Measurements from ENCODE around the gene KRCC1. TPM values are rescaled to one million over a fixed set of nuclear protein-coding genes. Genes with fewer than 3 reads are reported as not detected.

The KRCC1 gene
- total RNA-seq, 4 donors from 2014 or later, result 20.0 to 29.5 (median 27.2) TPM

DNA sequence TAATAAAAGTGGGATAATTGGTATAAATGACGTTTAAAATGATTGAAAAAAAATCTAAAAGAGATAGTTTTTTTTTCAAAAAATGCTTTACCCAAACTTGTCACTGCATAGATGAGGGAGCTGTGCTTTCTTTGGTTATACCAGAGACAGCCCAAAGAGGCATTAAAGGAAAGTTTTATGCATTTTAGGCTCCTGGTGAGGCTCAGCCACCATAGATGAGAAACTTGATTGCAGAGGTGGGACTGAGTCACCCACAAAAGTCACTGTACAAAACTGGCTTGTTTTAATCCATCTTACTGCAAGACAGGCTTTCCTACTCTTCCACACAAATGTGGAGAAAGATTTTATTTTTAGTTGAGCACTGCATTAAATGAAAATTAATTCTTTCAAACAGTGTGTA, 14.5 kb upstream of the KRCC1 start:
- ATAC-seq (no peak), DNase-seq (no peak)
- peak overlapping the region in 3 of 4 donors; percentile 52 to 71 (median 63) for H3K4me3 ChIP-seq
- no peak for TF ChIP-seq POLR2A (IDR thresholded peaks at IDR 0.05)
- no peak for TF ChIP-seq CTCF (IDR thresholded peaks at IDR 0.05 in 4 of 5, conservative IDR thresholded peaks at IDR 0.05 in 1 of 5)
- no peaks in the 10 kb centered on the region for H3K27me3 ChIP-seq
- in situ Hi-C loops (cut with MboI; ENCODE audit: low sequenced_read_pairs in 4 of 4) (loop anchor here in 1 of 4 donors (25.0 kb wide), 1 partner anchor 592 kb away; no protein-coding TSS in a partner anchor), intact Hi-C loops (cut with DNase I; ENCODE audit: low total_unique reads) (no loop called here)
- H3K9me3 ChIP-seq, result no peaks in the 10 kb centered on the region
- H3K36me3 ChIP-seq, result peaks cover 0 to 3% of the 10 kb centered on the region in 2 donors
- peaks cover 22 to 36% of the 10 kb centered on the region in 2 donors for H3K4me1 ChIP-seq
- H3K27ac ChIP-seq, result peak overlapping the region; percentile 94 to 98 (median 98)

GRCh38 chr2:88069117-88069516, 13.5 kb upstream of the KRCC1 start:
- peaks cover 0 to 3% of the 10 kb centered on the region in 2 donors for H3K36me3 ChIP-seq
- in situ Hi-C loops (cut with MboI; ENCODE audit: low sequenced_read_pairs in 4 of 4), result loop anchor here in 1 of 4 donors (25.0 kb wide), 1 partner anchor 593 kb away; no protein-coding TSS in a partner anchor
- H3K4me1 ChIP-seq, result peaks cover 13 to 30% of the 10 kb centered on the region in 2 donors
- intact Hi-C loops (cut with DNase I; ENCODE audit: low total_unique reads), result loop anchor here (10.0 kb wide), 1 partner anchor 626 kb away; the partner anchor contains the start of gene RPIA
- H3K9me3 ChIP-seq, result no peaks in the 10 kb centered on the region
- DNase-seq, result no peak
- TF ChIP-seq POLR2A (IDR thresholded peaks at IDR 0.05) (peak in 1 of 2 donors; percentile 28), CTCF (IDR thresholded peaks at IDR 0.05 in 4 of 5, conservative IDR thresholded peaks at IDR 0.05 in 1 of 5) (no peak)
- H3K4me3 ChIP-seq, result peak overlapping the region; percentile 41 to 71 (median 58)
- H3K27me3 ChIP-seq, result no peaks in the 10 kb centered on the region
- no peak for ATAC-seq
- peak overlapping the region; percentile 94 to 98 (median 98) for H3K27ac ChIP-seq

- ATAC-seq (peak in 1 of 2 donors; percentile 34), DNase-seq (no peak)
- intact Hi-C loops (cut with DNase I; ENCODE audit: low total_unique reads) (loop anchor here (10.0 kb wide), 1 partner anchor 627 kb away; the partner anchor contains the start of gene RPIA), in situ Hi-C loops (cut with MboI; ENCODE audit: low sequenced_read_pairs in 4 of 4) (loop anchor here in 1 of 4 donors (25.0 kb wide), 1 partner anchor 594 kb away; no protein-coding TSS in a partner anchor)
- peaks cover 0 to under 1% of the 10 kb centered on the region in 2 donors for H3K36me3 ChIP-seq
- no peak for TF ChIP-seq CTCF (IDR thresholded peaks at IDR 0.05 in 4 of 5, conservative IDR thresholded peaks at IDR 0.05 in 1 of 5)
- no peak for TF ChIP-seq POLR2A (IDR thresholded peaks at IDR 0.05)
- H3K27ac ChIP-seq, result peak overlapping the region; percentile 94 to 98 (median 98)
- no peaks in the 10 kb centered on the region for H3K9me3 ChIP-seq
- H3K4me1 ChIP-seq, result peaks cover 13 to 30% of the 10 kb centered on the region in 2 donors
- peak overlapping the region; percentile 41 to 71 (median 58) for H3K4me3 ChIP-seq
- H3K27me3 ChIP-seq, result no peaks in the 10 kb centered on the region
Measured at GRCh38 chr2:88068044-88068443, 12.5 kb upstream of the KRCC1 start.

- TF ChIP-seq POLR2A (IDR thresholded peaks at IDR 0.05) (peak; percentile 71 to 79), CTCF (IDR thresholded peaks at IDR 0.05 in 4 of 5, conservative IDR thresholded peaks at IDR 0.05 in 1 of 5) (no peak)
- intact Hi-C loops (cut with DNase I; ENCODE audit: low total_unique reads), result loop anchor here (2.0 to 10.0 kb wide), 3 partner anchors 33 to 627 kb away; partner anchors contain the start of gene RPIA
- Histone ChIP-seq H3K27ac (peak within 1 kb of the TSS; percentile 94 to 98 (median 98)), H3K4me3 (peak within 1 kb of the TSS; percentile 41 to 71 (median 58)), H3K27me3 (no peaks in the 10 kb centered on the region), H3K9me3 (no peaks in the 10 kb centered on the region), H3K4me1 (peaks cover 13 to 30% of the 10 kb centered on the region in 2 donors), H3K36me3 (no peaks in the 10 kb centered on the region)
- in situ Hi-C loops (cut with MboI; ENCODE audit: low sequenced_read_pairs in 4 of 4), result loop anchor here in 1 of 4 donors (25.0 kb wide), 1 partner anchor 595 kb away; no protein-coding TSS in a partner anchor
- ATAC-seq (peak; percentile 84 to 86), DNase-seq (peak; percentile 61 to 84)
Measured at GRCh38 chr2:88067598-88067997, 12.0 kb upstream of the KRCC1 start, which contains the start of gene SMYD1. SMYD1 (plus strand) TSS chr2:88067825; CDS start chr2:88067865, 40 bp downstream.
